Erythroblast (primary cell): Measurements from ENCODE around the gene C3orf38.

Experiments
- GATA1 ChIP-seq: IDR thresholded peaks from 2 replicates; pipeline ENCODE4 v1.6.1; 2011; ENCODE audit warnings: low read depth, mild to moderate bottlenecking, control low read depth, low read length, moderate library complexity
- POLR2A ChIP-seq: IDR thresholded peaks from 2 replicates; pipeline ENCODE4 v1.6.1; 2011; ENCODE audit warnings: mild to moderate bottlenecking, low read length

GRCh38 chr3:88131695-88132094 lies 18.1 kb upstream of the C3orf38 start:
- TF ChIP-seq POLR2A (no peak), GATA1 (no peak)
